ENCODE data around the gene TERF2IP. TPM values are rescaled to one million over a fixed set of nuclear protein-coding genes. Genes with fewer than 3 reads are reported as not detected.

TERF2IP gene, protein sequence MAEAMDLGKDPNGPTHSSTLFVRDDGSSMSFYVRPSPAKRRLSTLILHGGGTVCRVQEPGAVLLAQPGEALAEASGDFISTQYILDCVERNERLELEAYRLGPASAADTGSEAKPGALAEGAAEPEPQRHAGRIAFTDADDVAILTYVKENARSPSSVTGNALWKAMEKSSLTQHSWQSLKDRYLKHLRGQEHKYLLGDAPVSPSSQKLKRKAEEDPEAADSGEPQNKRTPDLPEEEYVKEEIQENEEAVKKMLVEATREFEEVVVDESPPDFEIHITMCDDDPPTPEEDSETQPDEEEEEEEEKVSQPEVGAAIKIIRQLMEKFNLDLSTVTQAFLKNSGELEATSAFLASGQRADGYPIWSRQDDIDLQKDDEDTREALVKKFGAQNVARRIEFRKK
- 72.1 TPM for polyA plus RNA-seq (2012; ENCODE audit: low read depth, missing spikeins)

DNA sequence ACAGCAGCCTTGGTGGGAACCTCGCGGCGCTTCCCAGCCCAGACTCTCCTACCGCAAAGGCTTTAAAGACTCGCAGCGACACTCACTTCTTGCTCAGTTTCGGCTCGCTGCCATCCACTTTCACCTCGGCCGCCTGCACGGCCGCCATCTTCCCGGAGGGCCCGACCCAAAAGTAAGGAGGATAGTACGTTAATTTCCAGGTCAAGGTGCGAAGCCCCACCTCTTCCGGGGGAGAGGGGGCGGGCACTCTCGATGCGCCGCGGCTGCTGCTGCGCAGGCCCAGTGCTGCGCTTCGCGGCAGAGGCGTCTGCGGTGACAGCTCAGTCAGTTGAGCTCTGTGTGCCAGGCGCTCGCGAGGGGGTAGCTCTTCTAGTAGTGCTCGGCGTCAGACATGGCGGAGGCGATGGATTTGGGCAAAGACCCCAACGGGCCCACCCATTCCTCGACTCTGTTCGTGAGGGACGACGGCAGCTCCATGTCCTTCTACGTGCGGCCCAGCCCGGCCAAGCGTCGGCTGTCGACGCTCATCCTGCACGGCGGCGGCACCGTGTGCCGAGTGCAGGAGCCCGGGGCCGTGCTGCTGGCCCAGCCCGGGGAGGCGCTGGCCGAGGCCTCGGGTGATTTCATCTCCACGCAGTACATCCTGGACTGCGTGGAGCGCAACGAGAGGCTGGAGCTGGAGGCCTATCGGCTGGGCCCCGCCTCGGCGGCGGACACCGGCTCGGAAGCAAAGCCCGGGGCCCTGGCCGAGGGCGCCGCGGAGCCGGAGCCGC is at the start of gene TERF2IP, which contains the start of gene KARS1:
Gene TERF2IP, plus strand, starts transcription at position 282 of the 773 bp plus-strand sequence. Its CDS starts 110 bp downstream, at position 392.
Gene KARS1, minus strand, starts transcription at position 174 of the 773 bp plus-strand sequence. Its CDS starts 26 bp downstream, at position 148.
- DNase-seq (ENCODE audit: insufficient read length, low spot score) (peak; percentile 84), FAIRE-seq (peak; percentile 98)
- peak; percentile 98 for TF ChIP-seq POLR2AphosphoS5 (IDR thresholded peaks at IDR 0.05; ENCODE audit: low read depth, low read length)
- TF ChIP-seq POU2F2 (IDR thresholded peaks at IDR 0.05; ENCODE audit: low read depth, low read length): peak; percentile 39; the same call in 1 of the 2 replicates
- TF ChIP-seq POLR2A (IDR thresholded peaks at IDR 0.05; ENCODE audit: low read depth, low read length): peak; percentile 98
- TF ChIP-seq PAX5 (IDR thresholded peaks at IDR 0.05; ENCODE audit: insufficient read depth, low read length, severe bottlenecking): no peak
- TF ChIP-seq SPI1 (IDR thresholded peaks at IDR 0.05; ENCODE audit: low read depth, low read length): no peak
- TF ChIP-seq TAF1 (IDR thresholded peaks at IDR 0.05; ENCODE audit: low read depth, low read length): peak; percentile 97

- no peak for TF ChIP-seq POLR2AphosphoS5 (IDR thresholded peaks at IDR 0.05; ENCODE audit: low read depth, low read length)
- TF ChIP-seq SPI1 (IDR thresholded peaks at IDR 0.05; ENCODE audit: low read depth, low read length): no peak
- TF ChIP-seq POU2F2 (IDR thresholded peaks at IDR 0.05; ENCODE audit: low read depth, low read length): no peak
- no peak for TF ChIP-seq POLR2A (IDR thresholded peaks at IDR 0.05; ENCODE audit: low read depth, low read length)
- TF ChIP-seq PAX5 (IDR thresholded peaks at IDR 0.05; ENCODE audit: insufficient read depth, low read length, severe bottlenecking): no peak
- no peak for TF ChIP-seq TAF1 (IDR thresholded peaks at IDR 0.05; ENCODE audit: low read depth, low read length)
- DNase-seq (ENCODE audit: insufficient read length, low spot score) (no peak), FAIRE-seq (no peak)
These were observed 47.9 kb upstream of the TERF2IP start for GRCh38 chr16:75599452-75600277.

DNA sequence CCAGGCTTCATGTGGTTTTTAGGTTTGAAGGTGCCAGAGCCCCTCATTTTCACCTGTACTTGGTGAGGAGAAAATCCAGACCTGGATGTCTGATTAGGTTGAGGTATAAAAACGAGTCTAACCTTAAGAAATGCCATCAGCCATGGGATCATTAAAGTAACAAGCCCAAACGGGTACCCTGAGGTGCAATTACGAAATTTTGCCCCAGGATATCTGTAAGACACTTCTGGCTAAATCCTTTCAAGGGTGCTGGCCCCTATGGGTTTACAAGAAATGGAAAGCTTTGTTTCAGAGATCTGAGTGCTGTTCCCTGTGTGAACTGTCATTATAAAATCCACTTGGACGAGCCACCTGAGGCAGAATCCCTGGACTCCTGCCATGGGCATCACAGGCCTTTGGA is 44.3 kb upstream of the TERF2IP start:
- DNase-seq (ENCODE audit: insufficient read length, low spot score): no peak
- FAIRE-seq: no peak

DNA sequence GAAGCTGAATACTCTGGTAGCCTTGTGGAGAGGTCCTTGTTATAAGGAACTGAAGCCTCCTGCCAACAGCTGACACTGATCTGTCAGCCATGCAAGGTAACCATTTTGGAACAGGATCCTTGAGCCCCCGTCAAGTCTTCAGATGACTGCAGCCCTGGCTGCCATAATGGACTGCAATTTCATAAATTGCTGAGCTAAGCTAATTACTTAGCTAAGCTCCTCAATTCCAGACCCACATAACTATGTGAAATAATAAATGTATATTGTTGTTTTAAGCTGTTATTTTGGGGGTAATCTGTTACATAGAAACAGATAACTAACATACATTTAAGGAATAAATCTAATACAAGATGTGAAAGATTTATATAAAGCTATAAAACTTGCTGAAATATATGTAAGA is 41.1 kb upstream of the TERF2IP start:
- no peak for FAIRE-seq
- DNase-seq (ENCODE audit: insufficient read length, low spot score): no peak
- TF ChIP-seq POLR2AphosphoS5 (IDR thresholded peaks at IDR 0.05; ENCODE audit: low read depth, low read length): no peak
- no peak for TF ChIP-seq TAF1 (IDR thresholded peaks at IDR 0.05; ENCODE audit: low read depth, low read length)
- no peak for TF ChIP-seq SPI1 (IDR thresholded peaks at IDR 0.05; ENCODE audit: low read depth, low read length)
- no peak for TF ChIP-seq POU2F2 (IDR thresholded peaks at IDR 0.05; ENCODE audit: low read depth, low read length)
- TF ChIP-seq POLR2A (IDR thresholded peaks at IDR 0.05; ENCODE audit: low read depth, low read length): no peak
- no peak for TF ChIP-seq PAX5 (IDR thresholded peaks at IDR 0.05; ENCODE audit: insufficient read depth, low read length, severe bottlenecking)

More for the DNA sequence above, 44.3 kb upstream of the TERF2IP start:
- TF ChIP-seq SPI1 (IDR thresholded peaks at IDR 0.05; ENCODE audit: low read depth, low read length) (no peak), TAF1 (IDR thresholded peaks at IDR 0.05; ENCODE audit: low read depth, low read length) (no peak), POU2F2 (IDR thresholded peaks at IDR 0.05; ENCODE audit: low read depth, low read length) (no peak), POLR2A (IDR thresholded peaks at IDR 0.05; ENCODE audit: low read depth, low read length) (no peak), PAX5 (IDR thresholded peaks at IDR 0.05; ENCODE audit: insufficient read depth, low read length, severe bottlenecking) (no peak), POLR2AphosphoS5 (IDR thresholded peaks at IDR 0.05; ENCODE audit: low read depth, low read length) (no peak)

- FAIRE-seq (no peak), DNase-seq (ENCODE audit: insufficient read length, low spot score) (no peak)
- no peak for TF ChIP-seq POLR2AphosphoS5 (IDR thresholded peaks at IDR 0.05; ENCODE audit: low read depth, low read length)
- TF ChIP-seq POU2F2 (IDR thresholded peaks at IDR 0.05; ENCODE audit: low read depth, low read length): no peak
- TF ChIP-seq POLR2A (IDR thresholded peaks at IDR 0.05; ENCODE audit: low read depth, low read length): no peak
- TF ChIP-seq PAX5 (IDR thresholded peaks at IDR 0.05; ENCODE audit: insufficient read depth, low read length, severe bottlenecking): no peak
- TF ChIP-seq TAF1 (IDR thresholded peaks at IDR 0.05; ENCODE audit: low read depth, low read length): no peak
- TF ChIP-seq SPI1 (IDR thresholded peaks at IDR 0.05; ENCODE audit: low read depth, low read length): no peak
These were observed 33.3 kb upstream of the TERF2IP start for GRCh38 chr16:75614066-75614897.

DNA sequence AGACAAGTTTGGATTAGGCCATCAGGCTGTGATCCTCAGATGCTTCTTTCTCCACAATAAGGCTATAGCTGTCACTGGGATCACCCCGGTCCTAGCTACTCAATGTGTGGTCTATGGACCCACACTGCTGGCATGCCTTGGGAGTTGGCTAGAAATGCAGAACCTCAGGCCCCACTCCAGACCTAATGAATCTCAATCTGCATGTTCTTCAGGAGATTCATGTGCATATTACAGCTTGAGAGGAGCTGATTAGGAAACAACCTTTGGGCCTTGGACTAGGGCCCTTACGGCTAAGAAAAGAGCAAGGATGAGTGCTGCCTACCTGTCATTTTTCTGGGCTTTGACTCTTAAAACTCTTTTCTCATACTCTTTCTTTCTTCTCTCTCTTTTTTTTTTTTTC is 32.0 kb upstream of the TERF2IP start:
- DNase-seq (ENCODE audit: insufficient read length, low spot score) (no peak), FAIRE-seq (no peak)
- TF ChIP-seq POLR2AphosphoS5 (IDR thresholded peaks at IDR 0.05; ENCODE audit: low read depth, low read length) (no peak), POLR2A (IDR thresholded peaks at IDR 0.05; ENCODE audit: low read depth, low read length) (no peak), TAF1 (IDR thresholded peaks at IDR 0.05; ENCODE audit: low read depth, low read length) (no peak), SPI1 (IDR thresholded peaks at IDR 0.05; ENCODE audit: low read depth, low read length) (no peak), PAX5 (IDR thresholded peaks at IDR 0.05; ENCODE audit: insufficient read depth, low read length, severe bottlenecking) (no peak), POU2F2 (IDR thresholded peaks at IDR 0.05; ENCODE audit: low read depth, low read length) (no peak)

GRCh38 chr16:75616521-75617010 is 31.0 kb upstream of the TERF2IP start:
- no peak for FAIRE-seq
- no peak for DNase-seq (ENCODE audit: insufficient read length, low spot score)
- no peak for TF ChIP-seq SPI1 (IDR thresholded peaks at IDR 0.05; ENCODE audit: low read depth, low read length)
- TF ChIP-seq POU2F2 (IDR thresholded peaks at IDR 0.05; ENCODE audit: low read depth, low read length): no peak
- no peak for TF ChIP-seq POLR2AphosphoS5 (IDR thresholded peaks at IDR 0.05; ENCODE audit: low read depth, low read length)
- TF ChIP-seq PAX5 (IDR thresholded peaks at IDR 0.05; ENCODE audit: insufficient read depth, low read length, severe bottlenecking): no peak
- TF ChIP-seq TAF1 (IDR thresholded peaks at IDR 0.05; ENCODE audit: low read depth, low read length): no peak
- no peak for TF ChIP-seq POLR2A (IDR thresholded peaks at IDR 0.05; ENCODE audit: low read depth, low read length)

All from GM12891 (cell line).